Hepatocyte (in vitro differentiated cells): ENCODE results near the gene MID1.

Experiments used
- CTCF ChIP-seq: fragments of 200-600 bp; sonication (generic); IDR thresholded peaks from 2 replicates; pipeline ENCODE4 v1.5.1; 2016; ENCODE audit warnings: antibody characterized with exemption, mild to moderate bottlenecking; ENCODE audit not compliant: poor library complexity
- EZH2phosphoT487 ChIP-seq: fragments of 200-600 bp; sonication (generic); IDR thresholded peaks from one replicate; pipeline ENCODE4 v1.6.1; 2018; ENCODE audit warnings: antibody characterized with exemption, mild to moderate bottlenecking, low read depth, moderate library complexity; ENCODE audit not compliant: unreplicated experiment, severe bottlenecking

GRCh38 chrX:10656214-10656613 is 35.8 kb upstream of the MID1 start:
- TF ChIP-seq CTCF, result no peak
- TF ChIP-seq EZH2phosphoT487, result no peak
